ENCODE results near the gene ZNF784. TPM values are rescaled to one million over a fixed set of nuclear protein-coding genes. Genes with fewer than 3 reads are reported as not detected.

The ZNF784 gene
- total and polyA plus RNA-seq, 2 of the 13 experiments (the other 11 are each of a cell fraction or from before 2014, with no cell fraction given): 4.1 to 4.2 TPM

DNA sequence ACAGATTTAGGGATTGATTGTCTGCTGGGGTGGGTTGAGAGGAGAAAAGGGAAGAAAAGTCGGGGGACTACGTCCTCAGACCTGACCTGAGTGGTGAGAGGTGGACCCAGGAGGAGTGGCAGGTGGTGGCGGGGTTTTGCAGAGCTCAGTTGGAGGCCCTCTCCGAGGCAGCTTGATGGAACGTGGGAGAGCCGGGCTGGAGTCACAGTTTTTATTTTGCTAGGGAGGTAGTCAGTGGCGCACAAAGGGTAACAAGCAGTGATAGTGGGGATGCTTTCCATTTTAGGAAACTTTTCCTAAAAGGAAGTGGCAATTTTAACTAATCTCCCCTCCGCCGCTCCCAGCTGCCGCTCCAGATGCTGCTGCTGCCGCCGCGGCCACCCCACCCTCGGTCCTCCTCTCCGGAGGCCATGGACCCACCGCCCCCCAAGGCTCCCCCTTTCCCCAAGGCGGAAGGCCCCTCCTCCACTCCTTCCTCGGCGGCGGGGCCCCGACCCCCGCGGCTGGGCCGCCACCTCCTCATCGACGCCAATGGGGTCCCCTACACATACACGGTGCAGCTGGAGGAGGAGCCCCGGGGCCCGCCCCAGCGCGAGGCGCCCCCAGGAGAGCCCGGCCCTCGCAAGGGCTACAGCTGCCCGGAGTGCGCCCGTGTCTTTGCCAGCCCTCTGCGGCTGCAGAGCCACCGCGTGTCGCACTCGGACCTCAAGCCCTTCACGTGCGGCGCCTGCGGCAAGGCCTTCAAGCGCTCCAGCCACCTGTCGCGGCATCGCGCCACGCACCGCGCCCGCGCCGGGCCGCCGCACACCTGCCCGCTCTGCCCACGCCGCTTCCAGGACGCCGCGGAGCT lies 18.0 kb upstream of the ZNF784 start (continued):
- TF ChIP-seq JUN (CRISPR knock-in tag; IDR thresholded peaks at IDR 0.05): no peak
- TF ChIP-seq RXRB (CRISPR knock-in tag; IDR thresholded peaks at IDR 0.05; ENCODE audit: borderline replicate concordance): no peak
- no peak for TF ChIP-seq ZNF720 (CRISPR knock-in tag; IDR thresholded peaks at IDR 0.05)
- TF ChIP-seq ZNF138 (CRISPR knock-in tag; IDR thresholded peaks at IDR 0.05; ENCODE audit: low read depth): peak; percentile 41; the same call in 1 of the 2 replicates
- no peak for TF ChIP-seq ZNF577 (CRISPR knock-in tag; IDR thresholded peaks at IDR 0.05; ENCODE audit: borderline replicate concordance, low read depth)
- no peak for TF ChIP-seq IRF2 (CRISPR knock-in tag; IDR thresholded peaks at IDR 0.05)
- TF ChIP-seq, protein P1, sequence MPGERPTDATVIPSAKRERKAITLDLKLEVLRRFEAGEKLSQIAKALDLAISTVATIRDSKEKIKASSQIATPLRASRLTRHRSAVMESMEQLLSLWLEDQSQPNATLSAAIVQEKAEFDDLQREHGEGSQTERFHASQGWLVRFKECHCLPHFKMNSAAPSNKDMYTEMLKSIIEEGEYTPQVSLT (CRISPR knock-in tag; IDR thresholded peaks at IDR 0.05; ENCODE audit: borderline replicate concordance, low read depth): no peak; the same call in 1 of the 2 replicates
- TF ChIP-seq KMT2B (CRISPR knock-in tag; IDR thresholded peaks at IDR 0.05): no peak
- no peak for TF ChIP-seq GATA4 (IDR thresholded peaks at IDR 0.05; ENCODE audit: borderline replicate concordance, low read depth)
- TF ChIP-seq MTF1 (CRISPR knock-in tag; IDR thresholded peaks at IDR 0.05): no peak
- no peak for TF ChIP-seq ZNF672 (CRISPR knock-in tag; IDR thresholded peaks at IDR 0.05)
- no peak for TF ChIP-seq LCORL (IDR thresholded peaks at IDR 0.05)
- TF ChIP-seq LCORL (CRISPR knock-in tag; IDR thresholded peaks at IDR 0.05): no peak
- TF ChIP-seq, protein P2, sequence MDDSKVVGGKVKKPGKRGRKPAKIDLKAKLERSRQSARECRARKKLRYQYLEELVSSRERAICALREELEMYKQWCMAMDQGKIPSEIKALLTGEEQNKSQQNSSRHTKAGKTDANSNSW (CRISPR knock-in tag; IDR thresholded peaks at IDR 0.05; ENCODE audit: borderline replicate concordance): no peak
- TF ChIP-seq ZNF550 (CRISPR knock-in tag; IDR thresholded peaks at IDR 0.05; ENCODE audit: borderline replicate concordance): no peak
- no peak for TF ChIP-seq SMC3 (IDR thresholded peaks at IDR 0.05; ENCODE audit: low read length)
- TF ChIP-seq HNF4G (IDR thresholded peaks at IDR 0.05; ENCODE audit: borderline replicate concordance, low read depth, low read length): no peak
- TF ChIP-seq HNF4G (CRISPR knock-in tag; IDR thresholded peaks at IDR 0.05; ENCODE audit: borderline replicate concordance, low read depth): no peak
- TF ChIP-seq ZNF235 (CRISPR knock-in tag; IDR thresholded peaks at IDR 0.05; ENCODE audit: borderline replicate concordance): no peak
- TF ChIP-seq YEATS4 (CRISPR knock-in tag; IDR thresholded peaks at IDR 0.05; ENCODE audit: borderline replicate concordance): no peak
- TF ChIP-seq RFXAP (CRISPR knock-in tag; IDR thresholded peaks at IDR 0.05; ENCODE audit: borderline replicate concordance): no peak
- no peak for TF ChIP-seq ZNF441 (CRISPR knock-in tag; IDR thresholded peaks at IDR 0.05; ENCODE audit: borderline replicate concordance)
- no peak for TF ChIP-seq PHF8 (CRISPR knock-in tag; IDR thresholded peaks at IDR 0.05)
- TF ChIP-seq HOXA7 (CRISPR knock-in tag; IDR thresholded peaks at IDR 0.05): no peak
- no peak for TF ChIP-seq ZSCAN21 (CRISPR knock-in tag; IDR thresholded peaks at IDR 0.05; ENCODE audit: borderline replicate concordance)
- TF ChIP-seq BCLAF1 (IDR thresholded peaks at IDR 0.05): no peak
- TF ChIP-seq, protein P3, sequence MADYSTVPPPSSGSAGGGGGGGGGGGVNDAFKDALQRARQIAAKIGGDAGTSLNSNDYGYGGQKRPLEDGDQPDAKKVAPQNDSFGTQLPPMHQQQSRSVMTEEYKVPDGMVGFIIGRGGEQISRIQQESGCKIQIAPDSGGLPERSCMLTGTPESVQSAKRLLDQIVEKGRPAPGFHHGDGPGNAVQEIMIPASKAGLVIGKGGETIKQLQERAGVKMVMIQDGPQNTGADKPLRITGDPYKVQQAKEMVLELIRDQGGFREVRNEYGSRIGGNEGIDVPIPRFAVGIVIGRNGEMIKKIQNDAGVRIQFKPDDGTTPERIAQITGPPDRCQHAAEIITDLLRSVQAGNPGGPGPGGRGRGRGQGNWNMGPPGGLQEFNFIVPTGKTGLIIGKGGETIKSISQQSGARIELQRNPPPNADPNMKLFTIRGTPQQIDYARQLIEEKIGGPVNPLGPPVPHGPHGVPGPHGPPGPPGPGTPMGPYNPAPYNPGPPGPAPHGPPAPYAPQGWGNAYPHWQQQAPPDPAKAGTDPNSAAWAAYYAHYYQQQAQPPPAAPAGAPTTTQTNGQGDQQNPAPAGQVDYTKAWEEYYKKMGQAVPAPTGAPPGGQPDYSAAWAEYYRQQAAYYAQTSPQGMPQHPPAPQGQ (CRISPR knock-in tag; IDR thresholded peaks at IDR 0.05; ENCODE audit: borderline replicate concordance): no peak

Data from HepG2 (cell line).